Activated naive CD4-positive, alpha-beta T cell treated with anti-CD3 and anti-CD28 coated beads, Interleukin-2, amount 10 ng/mL, durations not matched to agents 7 days and 5 days (primary cell): ENCODE measurements around the gene CAMSAP2.
"Not testable (repeated sequence)": the region's sequence is repeated elsewhere in the genome, so short reads cannot be mapped to it uniquely, and the experiment has no call there.

Experiments
- CTCF ChIA-PET: fragments of 350-600 bp; sonication (Branson Sonifier 250); formaldehyde crosslinking; loops from one replicate; lab custom pipeline; 2021; ENCODE audit warnings: antibody characterized with exemption; lab: Charles Lee
- DNase-seq: peaks from one replicate; pipeline ENCODE4 v3.0.0-alpha.2; 2020
- H3K27ac Mint-ChIP-seq: one replicate; pipeline ENCODE4 v1.8.0; 2021; ENCODE audit warnings: mild to moderate bottlenecking, moderate library complexity, mixed read lengths
- H3K27me3 Mint-ChIP-seq: one replicate; pipeline ENCODE4 v1.8.0; 2021; ENCODE audit warnings: mild to moderate bottlenecking, mixed read lengths
- H3K36me3 Mint-ChIP-seq: one replicate; pipeline ENCODE4 v1.8.0; 2021; ENCODE audit warnings: mixed read lengths
- H3K4me1 Mint-ChIP-seq: one replicate; pipeline ENCODE4 v1.8.0; 2021; ENCODE audit warnings: mixed read lengths
- H3K4me3 Mint-ChIP-seq: one replicate; pipeline ENCODE4 v1.8.0; 2021; ENCODE audit warnings: mild to moderate bottlenecking, moderate library complexity, mixed read lengths
- H3K9me3 Mint-ChIP-seq: one replicate; pipeline ENCODE4 v1.8.0; 2021; ENCODE audit warnings: mixed read lengths

CAMSAP2 gene

DNA sequence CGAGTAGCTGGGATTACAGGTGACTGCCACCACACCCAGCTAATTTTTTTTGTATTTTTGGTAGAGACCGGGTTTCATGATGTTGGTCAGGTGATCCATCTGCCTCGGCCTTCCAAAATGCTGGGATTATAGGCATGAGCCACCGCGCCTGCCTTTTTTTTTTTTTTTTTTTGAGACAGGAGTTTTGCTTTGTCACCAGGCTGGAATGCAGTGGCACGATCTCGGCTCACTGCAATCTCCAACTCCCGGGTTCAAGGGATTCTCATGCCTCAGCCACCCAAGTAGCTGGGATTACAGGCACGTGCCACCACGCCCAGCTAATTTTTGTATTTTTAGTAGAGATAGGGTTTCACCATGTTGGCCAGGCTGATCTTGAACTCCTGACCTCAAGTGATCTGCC, 12.1 kb downstream of the CAMSAP2 start:
- CTCF ChIA-PET, DNase-seq, H3K27me3 Mint-ChIP-seq, H3K9me3 Mint-ChIP-seq, H3K36me3 Mint-ChIP-seq, H3K27ac Mint-ChIP-seq, H3K4me1 Mint-ChIP-seq, H3K4me3 Mint-ChIP-seq: not testable (repeated sequence)

DNA sequence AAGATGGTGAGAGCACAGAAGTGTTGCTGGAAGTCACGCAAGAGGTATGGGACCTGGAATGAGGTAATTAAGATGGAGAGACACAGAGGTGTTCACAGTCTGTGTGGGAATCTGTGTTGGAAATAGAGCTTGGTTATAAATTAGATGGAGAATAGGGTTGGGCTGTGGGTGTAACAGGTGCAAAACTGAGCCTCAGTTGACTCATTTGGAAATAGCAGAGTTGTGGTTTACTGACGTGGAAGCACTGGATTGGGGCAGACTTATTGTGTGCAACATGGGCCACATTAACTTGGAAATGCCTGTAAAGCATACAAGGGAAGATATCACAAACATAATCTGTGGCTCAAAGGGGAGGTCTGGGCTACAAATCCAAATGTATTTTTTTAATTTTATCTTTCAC, 13.0 kb downstream of the CAMSAP2 start:
- DNase-seq = no peak
- CTCF ChIA-PET = no interaction called here
- Mint-ChIP-seq H3K27ac (no peak overlapping the region), H3K9me3 (no peaks in the 10 kb centered on the region), H3K36me3 (no peaks in the 10 kb centered on the region), H3K4me1 (peaks cover 4% of the 10 kb centered on the region), H3K4me3 (no peak overlapping the region), H3K27me3 (no peaks in the 10 kb centered on the region)

DNA sequence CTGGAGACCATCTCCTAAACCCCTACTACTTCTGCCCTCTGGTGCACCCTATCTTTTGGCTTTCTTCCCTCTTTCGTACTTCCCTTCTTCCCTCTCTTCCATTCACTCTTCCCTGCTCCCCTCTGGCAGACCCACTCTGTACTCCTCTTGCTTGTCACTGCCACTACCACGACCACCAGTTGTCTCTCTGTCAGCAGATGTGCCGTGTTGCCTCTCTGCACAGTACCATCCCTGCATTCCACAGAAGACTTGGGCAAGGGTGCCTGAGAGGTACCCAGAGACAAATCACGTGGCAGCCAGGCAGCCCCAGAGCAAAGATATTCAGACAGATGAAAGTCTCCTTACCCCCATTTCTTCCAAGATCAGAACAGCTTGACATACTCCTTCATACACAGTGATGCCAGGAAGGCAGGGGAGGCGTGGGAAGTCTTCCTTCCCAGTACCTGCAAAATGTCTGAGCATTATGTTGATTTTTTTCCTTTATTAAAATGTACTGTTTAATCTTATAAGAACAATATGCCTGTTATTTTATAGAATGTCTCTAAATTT, 15.0 kb downstream of the CAMSAP2 start:
- peaks cover 4% of the 10 kb centered on the region for H3K4me1 Mint-ChIP-seq
- H3K27ac Mint-ChIP-seq = no peak overlapping the region
- no peak for DNase-seq
- no peaks in the 10 kb centered on the region for H3K27me3 Mint-ChIP-seq
- CTCF ChIA-PET = no interaction called here
- H3K36me3 Mint-ChIP-seq = no peaks in the 10 kb centered on the region
- H3K4me3 Mint-ChIP-seq = no peak overlapping the region
- no peaks in the 10 kb centered on the region for H3K9me3 Mint-ChIP-seq

DNA sequence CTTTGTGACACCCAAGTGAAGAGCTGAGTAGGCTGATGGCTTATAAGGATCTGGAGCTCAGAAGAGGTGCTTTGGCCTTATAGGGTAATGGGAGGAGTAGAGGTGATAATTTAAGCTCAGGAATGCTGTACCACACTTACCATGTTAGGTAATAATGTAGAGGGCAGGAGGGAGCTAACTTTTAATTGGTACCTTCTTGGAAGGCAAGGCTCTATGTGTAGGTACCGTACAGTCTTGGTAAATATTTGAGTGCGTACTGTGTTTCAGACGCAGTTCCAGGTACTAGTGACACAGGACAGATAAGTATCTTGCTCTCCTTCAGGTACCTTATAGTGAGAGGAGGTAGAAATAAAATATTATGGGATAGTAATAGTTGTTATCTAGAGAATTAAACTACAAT, 16.8 kb downstream of the CAMSAP2 start:
- CTCF ChIA-PET = no interaction called here
- no peak for DNase-seq
- H3K27ac Mint-ChIP-seq = no peak overlapping the region
- H3K36me3 Mint-ChIP-seq = no peaks in the 10 kb centered on the region
- no peak overlapping the region for H3K4me3 Mint-ChIP-seq
- H3K9me3 Mint-ChIP-seq = no peaks in the 10 kb centered on the region
- H3K27me3 Mint-ChIP-seq = no peaks in the 10 kb centered on the region
- H3K4me1 Mint-ChIP-seq = peaks cover 4% of the 10 kb centered on the region

DNA sequence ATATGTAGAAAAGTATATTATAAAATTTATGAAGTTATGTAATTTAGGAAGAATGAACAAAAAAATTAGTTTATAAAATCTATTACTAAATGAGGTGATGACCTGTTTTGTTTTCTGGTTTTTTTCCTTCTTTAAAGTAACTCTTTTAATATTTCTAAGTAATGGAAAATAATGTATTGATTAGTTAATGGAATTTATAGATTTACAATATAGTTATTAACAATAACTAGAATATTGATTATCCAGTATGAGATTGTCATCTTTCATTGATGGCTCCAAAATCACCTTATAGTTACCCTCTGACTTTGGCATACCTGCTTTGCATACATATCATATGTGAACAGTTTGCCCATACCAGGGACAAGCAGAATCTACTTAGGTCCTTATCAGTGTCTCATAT, 23.4 kb downstream of the CAMSAP2 start:
- H3K4me1 Mint-ChIP-seq = no peaks in the 10 kb centered on the region
- no peaks in the 10 kb centered on the region for H3K27me3 Mint-ChIP-seq
- no peaks in the 10 kb centered on the region for H3K36me3 Mint-ChIP-seq
- no peak overlapping the region for H3K27ac Mint-ChIP-seq
- no peaks in the 10 kb centered on the region for H3K9me3 Mint-ChIP-seq
- CTCF ChIA-PET = no interaction called here
- DNase-seq = no peak
- no peak overlapping the region for H3K4me3 Mint-ChIP-seq

DNA sequence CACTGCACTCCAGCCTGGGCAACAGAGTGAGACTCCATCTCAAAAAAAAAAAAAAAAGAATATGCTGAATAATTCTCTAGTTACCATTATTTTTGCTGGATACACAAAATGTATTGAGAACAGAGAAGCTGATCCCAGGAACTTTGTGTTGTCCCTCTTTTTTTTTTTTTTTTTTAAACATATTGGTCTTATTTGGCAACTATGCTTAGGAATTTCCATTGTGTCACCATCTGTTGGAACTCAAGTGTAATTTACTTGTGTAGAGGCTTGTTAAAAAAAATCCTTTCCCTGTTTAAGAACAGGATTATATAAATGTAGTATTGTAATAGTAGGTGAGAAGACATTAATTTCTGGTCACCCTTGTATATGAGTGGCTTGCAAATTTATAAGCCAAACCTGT, 28.6 kb downstream of the CAMSAP2 start:
- Mint-ChIP-seq H3K27ac (no peak overlapping the region), H3K9me3 (no peaks in the 10 kb centered on the region), H3K4me3 (no peak overlapping the region), H3K36me3 (no peaks in the 10 kb centered on the region), H3K27me3 (no peaks in the 10 kb centered on the region), H3K4me1 (no peaks in the 10 kb centered on the region)
- no peak for DNase-seq
- CTCF ChIA-PET = no interaction called here

DNA sequence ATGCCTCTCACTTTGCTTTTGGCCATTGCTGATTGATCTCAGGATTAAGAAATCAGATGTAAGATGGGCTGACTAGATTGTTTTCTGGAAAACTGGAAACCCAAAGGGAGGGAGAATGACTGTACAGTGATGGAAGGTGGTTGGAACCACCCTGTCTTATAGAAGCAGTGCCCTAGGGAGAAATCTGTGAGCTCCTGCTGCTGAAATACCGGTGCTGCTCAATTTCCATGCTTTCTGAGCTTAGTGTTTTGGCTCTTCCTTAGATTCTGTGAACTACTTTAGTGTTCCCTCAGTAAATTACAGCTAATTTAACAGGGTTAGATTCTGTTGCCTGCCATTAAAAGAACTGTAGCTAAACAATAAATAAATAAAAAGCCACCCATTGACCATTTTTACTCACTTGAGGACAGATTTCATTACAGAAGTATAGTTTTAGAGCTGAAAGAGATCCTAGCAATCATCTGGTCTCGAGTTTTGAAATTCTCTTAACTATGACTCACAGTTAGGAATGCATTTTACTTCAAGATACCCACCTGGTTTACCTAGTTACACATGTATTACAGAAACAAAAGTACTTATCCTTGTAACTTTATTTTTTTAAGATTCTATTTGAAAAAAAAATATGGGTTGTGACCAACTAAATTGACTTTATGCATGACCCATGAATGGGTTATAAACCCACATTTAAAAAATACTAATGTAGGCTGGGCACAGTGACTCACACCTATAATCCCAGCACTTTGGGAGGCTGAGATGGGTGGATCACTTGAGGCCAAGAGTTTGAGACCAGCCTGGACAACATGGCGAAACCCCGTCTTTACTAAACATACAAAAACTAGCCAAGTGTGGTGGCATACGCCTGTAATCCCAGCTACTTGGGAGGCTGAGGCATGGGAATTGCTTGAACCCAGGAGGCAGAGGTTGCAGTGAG, 33.2 kb downstream of the CAMSAP2 start:
- DNase-seq = no peak
- Mint-ChIP-seq H3K36me3 (no peaks in the 10 kb centered on the region), H3K27me3 (no peaks in the 10 kb centered on the region), H3K4me1 (no peaks in the 10 kb centered on the region), H3K4me3 (no peak overlapping the region), H3K27ac (no peak overlapping the region), H3K9me3 (no peaks in the 10 kb centered on the region)
- CTCF ChIA-PET = interaction anchor here (0.8 kb wide), 1 partner anchor 32 kb away, joined by 3 read pairs; no protein-coding TSS in a partner anchor

DNA sequence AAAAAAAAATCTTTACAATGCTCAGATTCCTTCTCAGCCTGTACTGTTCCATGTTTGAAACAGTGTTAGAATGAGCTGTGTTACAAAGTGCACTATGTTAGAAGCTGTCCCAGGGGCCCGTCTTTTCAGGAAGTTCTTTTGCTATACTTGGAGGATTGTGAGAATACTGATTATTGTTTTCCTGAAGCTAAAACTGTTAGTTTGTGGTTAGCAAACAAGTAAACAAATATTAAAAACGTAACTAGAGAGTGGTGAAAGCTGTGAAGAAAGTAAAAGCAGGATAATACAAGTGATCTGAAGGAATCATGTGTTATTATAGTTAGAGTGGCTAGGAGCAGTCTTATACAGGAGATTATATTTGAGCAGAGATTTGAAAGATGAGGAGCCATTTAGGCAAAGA, 35.6 kb downstream of the CAMSAP2 start:
- no peaks in the 10 kb centered on the region for H3K9me3 Mint-ChIP-seq
- no peaks in the 10 kb centered on the region for H3K4me1 Mint-ChIP-seq
- CTCF ChIA-PET = no interaction called here
- no peaks in the 10 kb centered on the region for H3K36me3 Mint-ChIP-seq
- H3K27ac Mint-ChIP-seq = no peak overlapping the region
- no peak for DNase-seq
- no peak overlapping the region for H3K4me3 Mint-ChIP-seq
- H3K27me3 Mint-ChIP-seq = no peaks in the 10 kb centered on the region

DNA sequence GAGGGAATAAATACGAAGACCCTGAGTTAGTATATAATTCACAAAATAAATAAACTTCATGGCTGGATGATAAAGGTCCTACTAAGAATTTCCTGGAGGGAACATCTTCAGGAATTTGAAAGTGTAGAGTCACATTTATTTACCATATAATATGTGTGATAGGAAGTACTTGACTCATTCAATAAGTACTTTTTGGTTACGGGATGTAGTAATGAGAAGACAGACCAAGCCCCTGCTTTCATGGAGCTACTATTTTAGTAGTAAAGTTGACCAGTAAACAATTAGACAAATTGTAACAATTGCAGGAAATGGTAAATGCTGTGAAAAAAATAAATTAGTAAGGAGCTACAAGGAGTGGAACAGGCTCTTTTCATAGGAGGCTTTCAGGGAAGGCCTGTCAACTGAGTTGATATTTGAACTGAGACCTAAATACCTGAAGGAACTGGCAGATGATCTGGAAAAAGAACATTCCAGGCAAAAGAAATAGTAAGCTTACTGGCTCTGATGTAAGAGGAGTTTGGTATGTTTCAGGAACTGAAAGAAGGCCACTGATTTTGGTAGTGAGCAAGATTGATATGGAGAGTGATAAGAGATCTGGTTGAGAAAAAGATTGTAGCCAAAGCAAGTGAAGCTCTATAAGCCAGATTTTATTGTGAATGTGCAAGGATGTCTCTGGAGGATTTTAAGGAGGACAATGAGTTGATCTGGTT, 36.2 kb downstream of the CAMSAP2 start:
- no peak overlapping the region for H3K4me3 Mint-ChIP-seq
- H3K9me3 Mint-ChIP-seq = no peaks in the 10 kb centered on the region
- H3K36me3 Mint-ChIP-seq = no peaks in the 10 kb centered on the region
- no peaks in the 10 kb centered on the region for H3K27me3 Mint-ChIP-seq
- H3K27ac Mint-ChIP-seq = no peak overlapping the region
- no peaks in the 10 kb centered on the region for H3K4me1 Mint-ChIP-seq
- CTCF ChIA-PET = no interaction called here
- no peak for DNase-seq

DNA sequence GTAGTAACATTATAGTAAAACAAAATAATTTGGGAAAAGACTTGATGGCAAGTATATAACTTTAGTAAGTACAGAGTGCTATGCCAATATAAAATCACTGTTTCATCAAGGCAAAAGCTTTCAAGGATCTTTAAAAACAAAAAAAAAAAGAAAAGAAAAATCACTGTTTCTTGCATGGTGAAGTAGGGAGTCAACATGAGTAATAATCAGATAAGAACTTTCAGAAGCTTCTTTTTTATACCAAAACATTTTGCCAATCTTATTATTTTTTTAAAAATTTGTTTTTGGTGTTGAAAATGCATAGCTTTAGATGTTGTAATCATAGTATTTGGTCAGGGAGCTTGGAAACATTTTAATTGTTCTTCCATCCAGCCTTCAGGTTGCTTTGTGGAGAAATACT, 37.2 kb downstream of the CAMSAP2 start:
- Mint-ChIP-seq H3K27me3 (no peaks in the 10 kb centered on the region), H3K4me1 (no peaks in the 10 kb centered on the region), H3K9me3 (no peaks in the 10 kb centered on the region), H3K4me3 (no peak overlapping the region), H3K36me3 (no peaks in the 10 kb centered on the region), H3K27ac (no peak overlapping the region)
- DNase-seq = no peak
- CTCF ChIA-PET = no interaction called here

DNA sequence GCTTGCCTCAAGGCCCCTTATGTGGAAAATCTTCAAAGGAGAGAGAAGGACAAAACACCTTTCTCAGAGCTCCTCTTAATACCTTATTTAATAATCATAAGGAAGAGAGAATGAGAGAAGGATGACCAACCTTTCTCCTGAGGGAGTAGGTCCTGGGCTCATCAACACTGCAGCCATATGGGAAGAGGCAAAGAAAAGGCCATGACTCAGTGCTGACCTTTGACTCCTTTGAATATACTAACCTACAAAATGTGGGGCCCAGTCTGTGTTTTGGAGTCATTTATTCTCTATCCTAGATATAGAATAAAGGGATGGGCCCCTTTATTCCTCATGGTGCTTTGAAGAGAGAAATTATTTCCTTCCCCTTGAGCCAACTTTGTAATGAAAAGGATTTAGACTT, 38.3 kb downstream of the CAMSAP2 start:
- H3K4me1 Mint-ChIP-seq = no peaks in the 10 kb centered on the region
- no peak overlapping the region for H3K4me3 Mint-ChIP-seq
- H3K27ac Mint-ChIP-seq = no peak overlapping the region
- H3K27me3 Mint-ChIP-seq = no peaks in the 10 kb centered on the region
- no peaks in the 10 kb centered on the region for H3K9me3 Mint-ChIP-seq
- DNase-seq = no peak
- H3K36me3 Mint-ChIP-seq = no peaks in the 10 kb centered on the region
- CTCF ChIA-PET = interaction anchor here (0.7 kb wide), 1 partner anchor 25 kb away, joined by 3 read pairs; no protein-coding TSS in a partner anchor

DNA sequence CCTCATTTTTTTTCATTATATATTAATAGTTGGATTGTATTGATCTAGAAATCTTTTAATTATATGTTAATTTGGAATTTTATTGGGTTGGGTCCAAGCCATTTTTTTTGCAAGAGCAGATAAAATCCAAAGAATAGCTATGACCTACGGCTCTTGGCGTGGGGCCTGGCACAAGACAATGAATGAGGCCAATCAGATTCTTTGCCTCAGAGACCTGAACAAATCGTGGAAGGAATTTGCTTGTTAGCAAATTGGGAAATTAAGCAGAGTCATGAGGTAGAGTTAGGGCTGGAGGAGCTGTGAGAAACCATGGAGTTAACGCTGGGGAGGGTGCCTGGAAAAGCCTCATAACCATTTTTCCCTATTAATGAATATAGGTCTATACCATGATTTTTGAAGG, 40.1 kb downstream of the CAMSAP2 start:
- Mint-ChIP-seq H3K27ac (no peak overlapping the region), H3K36me3 (no peaks in the 10 kb centered on the region), H3K4me1 (no peaks in the 10 kb centered on the region), H3K4me3 (no peak overlapping the region), H3K9me3 (peaks cover 4% of the 10 kb centered on the region), H3K27me3 (no peaks in the 10 kb centered on the region)
- DNase-seq = no peak
- CTCF ChIA-PET = no interaction called here

DNA sequence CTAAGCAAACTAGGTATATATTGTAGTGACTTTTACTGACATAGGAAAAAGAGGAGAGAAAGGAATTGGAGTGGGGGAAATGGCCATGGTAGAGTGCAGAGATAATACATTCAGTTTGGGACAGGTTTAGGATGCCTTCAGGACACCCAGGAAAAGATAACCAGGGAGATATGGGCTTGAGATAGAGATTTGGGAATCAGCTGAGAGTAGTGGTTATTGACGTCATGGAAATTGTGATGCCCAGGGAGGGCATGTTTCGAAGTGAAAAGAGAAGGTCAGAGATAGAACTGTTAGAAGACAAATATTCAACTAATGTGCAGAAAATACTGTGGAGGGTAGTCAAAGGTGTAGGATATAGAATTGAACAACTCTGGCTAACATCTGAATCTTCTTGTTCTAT, 40.6 kb downstream of the CAMSAP2 start:
- Mint-ChIP-seq H3K4me1 (no peaks in the 10 kb centered on the region), H3K9me3 (peaks cover 4% of the 10 kb centered on the region), H3K36me3 (no peaks in the 10 kb centered on the region), H3K4me3 (no peak overlapping the region), H3K27ac (no peak overlapping the region), H3K27me3 (no peaks in the 10 kb centered on the region)
- no peak for DNase-seq
- CTCF ChIA-PET = no interaction called here

DNA sequence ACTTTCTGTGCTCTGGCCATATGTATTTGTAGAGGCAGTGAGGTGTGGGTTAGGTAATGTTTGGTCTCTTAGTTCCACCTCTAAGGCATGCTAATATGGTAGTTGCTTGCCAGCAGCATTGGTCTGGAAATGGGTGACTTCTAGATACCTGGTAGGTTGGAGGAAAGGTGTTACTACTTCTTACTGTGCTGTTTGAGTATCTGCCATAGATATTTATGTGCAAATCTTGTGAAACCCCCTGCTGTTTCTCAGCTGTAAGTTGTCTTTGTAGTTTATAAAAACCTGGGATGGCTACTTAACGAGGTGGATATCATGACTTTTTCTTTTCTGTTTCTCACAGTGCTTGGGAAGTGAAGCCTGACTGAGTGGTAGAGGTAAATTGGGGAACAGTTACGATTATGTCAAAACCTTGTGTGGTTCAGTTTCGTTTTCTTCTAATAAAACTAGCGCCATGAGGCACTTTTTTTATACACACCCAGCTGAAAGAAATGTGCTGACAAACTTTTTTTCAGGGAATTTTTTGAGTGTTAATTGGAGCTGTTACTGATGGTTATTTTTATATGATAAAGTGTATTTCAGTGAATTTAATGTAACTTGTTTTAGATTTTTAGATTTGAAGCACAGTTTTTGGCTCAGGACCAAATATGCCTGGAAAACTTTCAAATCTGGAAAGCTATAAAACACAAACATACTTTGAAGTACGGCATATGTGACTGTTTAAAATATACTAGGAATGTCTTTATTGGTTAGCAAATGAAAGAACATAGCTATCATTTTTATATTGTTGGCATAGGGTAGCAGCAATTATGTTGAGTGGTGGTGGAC, 42.1 kb downstream of the CAMSAP2 start:
- no peak for DNase-seq
- Mint-ChIP-seq H3K27ac (no peak overlapping the region), H3K36me3 (no peaks in the 10 kb centered on the region), H3K27me3 (no peaks in the 10 kb centered on the region), H3K4me3 (no peak overlapping the region), H3K4me1 (no peaks in the 10 kb centered on the region), H3K9me3 (peaks cover 4% of the 10 kb centered on the region)
- CTCF ChIA-PET = interaction anchor here (1.3 kb wide), 1 partner anchor 158 kb away, joined by 3 read pairs; no protein-coding TSS in a partner anchor
